DND-41 (cell line): ENCODE results near the gene GALNT5.
"Not testable (repeated sequence)": the region's sequence is repeated elsewhere in the genome, so short reads cannot be mapped to it uniquely, and the experiment has no call there.

Experiments
- ATAC-seq: fragments of 200-7000 bp; cut with Tn5 transposase; 3 replicates; pipeline ENCODE4 v1.9.1; 2021; ENCODE audit warnings: low read depth; ENCODE audit not compliant: insufficient read depth
- DNase-seq: peaks from one replicate; pipeline ENCODE4 v3.0.0-alpha.2; 2020
- H2AFZ ChIP-seq: 2 replicates; pipeline ENCODE4 v1.6.0; 2012; ENCODE audit warnings: low read depth, low read length
- H3K27ac ChIP-seq: 2 replicates; pipeline ENCODE4 v1.5.1; 2012; ENCODE audit warnings: low read length, inconsistent platforms
- H3K27me3 ChIP-seq: fragments of 200-600 bp; sonication (generic); 2 replicates; pipeline ENCODE4 v1.6.0; 2012; ENCODE audit warnings: low read length, mild to moderate bottlenecking, inconsistent platforms; ENCODE audit not compliant: insufficient read depth, poor library complexity
- H3K36me3 ChIP-seq: 2 replicates; pipeline ENCODE4 v1.5.1; 2012; ENCODE audit warnings: low read length, inconsistent platforms; ENCODE audit not compliant: insufficient read depth
- H3K4me1 ChIP-seq: 2 replicates; pipeline ENCODE4 v1.5.1; 2012; ENCODE audit warnings: mild to moderate bottlenecking, low read length; ENCODE audit not compliant: insufficient read depth
- H3K4me2 ChIP-seq: 2 replicates; pipeline ENCODE4 v1.6.0; 2012; ENCODE audit warnings: mild to moderate bottlenecking, moderate library complexity, low read length, inconsistent platforms; ENCODE audit not compliant: insufficient read depth
- H3K4me3 ChIP-seq, 2 experiments: fragments of 200-600 bp in 1 of 2; shearing (Covaris generic) in 1 of 2; 2 replicates each; pipeline ENCODE4 v1.5.1; 2012 to 2016; ENCODE audit warnings: inconsistent platforms in 2 of 2, low read length in 2 of 2, mild to moderate bottlenecking in 2 of 2, low read depth in 1 of 2, moderate library complexity in 1 of 2
- H3K79me2 ChIP-seq: 2 replicates; pipeline ENCODE4 v1.6.0; 2012; ENCODE audit warnings: low read length, inconsistent platforms; ENCODE audit not compliant: insufficient read depth
- H3K9ac ChIP-seq: 2 replicates; pipeline ENCODE4 v1.6.0; 2012; ENCODE audit warnings: low read depth, mild to moderate bottlenecking, inconsistent platforms, low read length, moderate library complexity
- H3K9me3 ChIP-seq: 2 replicates; pipeline ENCODE4 v1.5.1; 2012; ENCODE audit warnings: low read length, moderate library complexity, mild to moderate bottlenecking, inconsistent platforms; ENCODE audit not compliant: insufficient read depth, severe bottlenecking
- H4K20me1 ChIP-seq: 2 replicates; pipeline ENCODE4 v1.6.0; 2012; ENCODE audit warnings: low read length; ENCODE audit not compliant: insufficient read depth
- CTCF ChIP-seq: IDR thresholded peaks from 2 replicates; pipeline ENCODE4 v1.5.1; 2012; ENCODE audit warnings: borderline replicate concordance, low read length, moderate library complexity, mild to moderate bottlenecking; ENCODE audit not compliant: poor library complexity, severe bottlenecking; ENCODE audit errors: extremely low read depth
- EZH2 ChIP-seq: IDR thresholded peaks from 3 replicates; pipeline ENCODE4 v1.6.1; 2012; ENCODE audit warnings: borderline replicate concordance, low read depth, mild to moderate bottlenecking, moderate library complexity, low read length, inconsistent platforms; ENCODE audit not compliant: severe bottlenecking

Gene GALNT5

GRCh38 chr2:157271590-157272203, 14.2 kb downstream of the GALNT5 start:
- H3K27ac ChIP-seq: no peak overlapping the region
- ATAC-seq: no peak

GRCh38 chr2:157279311-157279710, 21.8 kb downstream of the GALNT5 start:
- ATAC-seq, H2AFZ ChIP-seq, H3K27ac ChIP-seq, H3K9me3 ChIP-seq, H3K4me2 ChIP-seq, H3K4me3 ChIP-seq, H4K20me1 ChIP-seq, H3K27me3 ChIP-seq, H3K79me2 ChIP-seq, DNase-seq, H3K9ac ChIP-seq, H3K4me1 ChIP-seq, H3K36me3 ChIP-seq: not testable (repeated sequence)

More at GRCh38 chr2:157271590-157272203, 14.2 kb downstream of the GALNT5 start:
- DNase-seq: no peak
- Histone ChIP-seq H3K4me3 (no peak overlapping the region), H2AFZ (no peak overlapping the region), H3K9ac (no peak overlapping the region), H3K4me2 (no peak overlapping the region), H3K79me2 (no peaks in the 10 kb centered on the region), H4K20me1 (no peaks in the 10 kb centered on the region), H3K27me3 (no peaks in the 10 kb centered on the region), H3K9me3 (no peaks in the 10 kb centered on the region), H3K4me1 (no peaks in the 10 kb centered on the region), H3K36me3 (no peaks in the 10 kb centered on the region)
- no peak for TF ChIP-seq EZH2
- no peak for TF ChIP-seq CTCF

- Histone ChIP-seq H3K4me3 (no peak overlapping the region), H4K20me1 (no peaks in the 10 kb centered on the region), H3K36me3 (no peaks in the 10 kb centered on the region), H3K4me1 (no peaks in the 10 kb centered on the region), H3K27ac (no peak overlapping the region), H3K27me3 (no peaks in the 10 kb centered on the region), H3K9me3 (no peaks in the 10 kb centered on the region), H3K4me2 (no peak overlapping the region), H3K79me2 (no peaks in the 10 kb centered on the region), H3K9ac (no peak overlapping the region), H2AFZ (no peak overlapping the region)
- TF ChIP-seq CTCF: no peak
- no peak for TF ChIP-seq EZH2
- ATAC-seq (no peak), DNase-seq (no peak)
Measured at GRCh38 chr2:157281316-157281715, 23.8 kb downstream of the GALNT5 start.

- H3K27ac ChIP-seq: no peak overlapping the region
- H3K9me3 ChIP-seq: no peaks in the 10 kb centered on the region
- ATAC-seq (no peak), DNase-seq (no peak)
- H3K4me3 ChIP-seq: no peak overlapping the region
- no peak overlapping the region for H3K4me2 ChIP-seq
- H3K36me3 ChIP-seq: no peaks in the 10 kb centered on the region
- H3K4me1 ChIP-seq: no peaks in the 10 kb centered on the region
- H3K9ac ChIP-seq: no peak overlapping the region
- no peaks in the 10 kb centered on the region for H4K20me1 ChIP-seq
- H2AFZ ChIP-seq: no peak overlapping the region
- no peaks in the 10 kb centered on the region for H3K79me2 ChIP-seq
- H3K27me3 ChIP-seq: no peaks in the 10 kb centered on the region
- TF ChIP-seq EZH2 (no peak), CTCF (no peak)
Measured at GRCh38 chr2:157283468-157283867, 26.0 kb downstream of the GALNT5 start.
